Measurements from ENCODE around the gene ZNF568. TPM values are rescaled to one million over a fixed set of nuclear protein-coding genes. Genes with fewer than 3 reads are reported as not detected.

ZNF568 gene
- polyA plus RNA-seq, 1 of the 3 experiments (the other 2 are of a cell fraction): 5.5 TPM

GRCh38 chr19:37007587-37008220 lies 91.6 kb downstream of the ZNF568 start (continued):
- no peak for TF ChIP-seq GATA2 (CRISPR knock-in tag; IDR thresholded peaks at IDR 0.05)
- no peak for TF ChIP-seq EZH2phosphoT487 (IDR thresholded peaks at IDR 0.05; ENCODE audit: borderline replicate concordance, low read depth)
- TF ChIP-seq MXI1 (IDR thresholded peaks at IDR 0.05; ENCODE audit: low read depth, low read length): no peak
- TF ChIP-seq, protein P1, sequence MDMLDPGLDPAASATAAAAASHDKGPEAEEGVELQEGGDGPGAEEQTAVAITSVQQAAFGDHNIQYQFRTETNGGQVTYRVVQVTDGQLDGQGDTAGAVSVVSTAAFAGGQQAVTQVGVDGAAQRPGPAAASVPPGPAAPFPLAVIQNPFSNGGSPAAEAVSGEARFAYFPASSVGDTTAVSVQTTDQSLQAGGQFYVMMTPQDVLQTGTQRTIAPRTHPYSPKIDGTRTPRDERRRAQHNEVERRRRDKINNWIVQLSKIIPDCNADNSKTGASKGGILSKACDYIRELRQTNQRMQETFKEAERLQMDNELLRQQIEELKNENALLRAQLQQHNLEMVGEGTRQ (IDR thresholded peaks at IDR 0.05; ENCODE audit: borderline replicate concordance, low read depth, low read length): no peak
- TF ChIP-seq MEF2A (IDR thresholded peaks at IDR 0.05; ENCODE audit: borderline replicate concordance, low read depth): no peak

DNA sequence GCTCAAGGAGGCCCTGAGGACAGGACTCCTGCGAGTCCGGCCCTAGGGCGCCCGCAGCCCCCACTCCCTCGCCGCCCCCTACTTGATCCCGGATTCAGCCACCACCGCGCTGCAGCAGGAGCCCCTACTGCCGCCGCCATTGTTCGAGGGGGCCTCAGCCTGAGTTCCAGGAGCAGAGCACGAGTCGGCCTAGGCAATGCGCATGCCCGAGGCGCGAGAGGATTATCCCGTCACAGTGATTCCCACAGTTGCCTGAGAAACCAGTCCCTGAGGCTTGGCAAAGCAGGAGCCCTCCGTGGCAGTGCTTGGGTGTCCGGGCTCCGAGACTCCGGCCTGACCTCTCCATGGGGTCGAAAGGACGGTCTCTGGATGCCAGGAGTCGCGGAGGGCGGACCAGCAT lies 93.7 kb downstream of the ZNF568 start:
- H4K20me1 ChIP-seq (ENCODE audit: insufficient read depth): no peaks in the 10 kb centered on the region
- ChIA-PET CTCF (no interaction called here), POLR2A (no interaction called here)
- 61% methylated on average over 14 of the region's 28 CpGs for WGBS (ENCODE audit: low lambda C conversion rate)
- H3K9me2 ChIP-seq: no peaks in the 10 kb centered on the region
- no peak overlapping the region for H3K4me3 ChIP-seq (ENCODE audit: low read depth in 2 of 2, low read length in 1 of 2)
- no peaks in the 10 kb centered on the region for H3F3A ChIP-seq (replicated peaks; ENCODE audit: insufficient read depth)
- no peak overlapping the region for H2AFZ ChIP-seq (ENCODE audit: low read depth)
- TF ChIP-seq RCOR1 (IDR thresholded peaks at IDR 0.05; ENCODE audit: low read length): no peak
- H3K4me2 ChIP-seq: no peak overlapping the region
- H3K4me1 ChIP-seq (ENCODE audit: control insufficient read depth in 1 of 2, insufficient read depth in 2 of 2, low read depth in 1 of 2, low read length in 1 of 2): no peaks in the 10 kb centered on the region
- H3K9me3 ChIP-seq: no peaks in the 10 kb centered on the region
- H3K9ac ChIP-seq: no peak overlapping the region
- H3K27me3 ChIP-seq (ENCODE audit: insufficient read depth): no peaks in the 10 kb centered on the region
- no peak overlapping the region for H3K27ac ChIP-seq (ENCODE audit: low read depth in 2 of 2, low read length in 1 of 2)
- DNase-seq: no peak
- no peaks in the 10 kb centered on the region for H3K79me2 ChIP-seq (ENCODE audit: insufficient read depth)
- H3K36me3 ChIP-seq (replicated peaks in 1 of 2; ENCODE audit: control insufficient read depth in 1 of 2, insufficient read depth in 2 of 2, low read length in 1 of 2): no peaks in the 10 kb centered on the region

DNA sequence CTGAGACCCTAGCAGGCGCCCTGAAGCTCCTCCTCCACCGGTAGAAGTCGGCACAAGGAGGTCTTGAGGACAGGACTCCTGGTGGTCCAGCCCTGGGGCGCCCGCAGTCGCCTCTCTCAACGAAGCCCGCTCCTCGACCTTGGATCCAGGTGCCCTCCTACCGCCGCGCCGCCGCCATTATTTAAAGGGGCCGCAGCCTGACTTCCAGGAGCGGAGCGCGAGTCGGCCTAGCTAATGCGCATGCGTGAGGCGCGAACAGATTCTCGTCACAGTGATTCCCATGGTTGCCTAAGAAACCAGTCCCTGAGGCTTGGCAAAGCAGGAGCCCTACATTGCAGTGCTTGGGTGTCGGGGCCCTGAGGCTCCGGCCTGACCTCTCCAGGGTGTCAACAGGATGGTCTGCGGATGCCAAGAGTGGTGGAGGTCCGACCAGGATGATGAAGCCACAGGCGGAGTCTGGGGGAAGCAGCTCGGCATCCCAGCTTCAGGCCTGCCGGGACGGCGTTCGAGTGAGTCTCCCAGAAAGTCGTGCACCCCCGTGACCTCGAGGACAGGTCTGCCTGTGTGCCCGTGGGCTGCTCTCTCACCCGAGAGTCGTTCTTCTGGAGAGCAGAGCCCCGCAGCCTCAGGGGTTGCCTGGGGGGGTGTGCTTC lies 96.1 kb downstream of the ZNF568 start:
- Histone ChIP-seq H2AFZ (ENCODE audit: low read depth) (no peak overlapping the region), H3K9me2 (no peaks in the 10 kb centered on the region), H3K9me3 (no peaks in the 10 kb centered on the region), H3K27ac (ENCODE audit: low read depth in 2 of 2, low read length in 1 of 2) (no peak overlapping the region), H3K79me2 (ENCODE audit: insufficient read depth) (no peaks in the 10 kb centered on the region), H3F3A (replicated peaks; ENCODE audit: insufficient read depth) (no peaks in the 10 kb centered on the region), H3K4me3 (ENCODE audit: low read depth in 2 of 2, low read length in 1 of 2) (no peak overlapping the region), H3K4me2 (no peak overlapping the region), H3K9ac (no peak overlapping the region), H3K27me3 (ENCODE audit: insufficient read depth) (no peaks in the 10 kb centered on the region), H3K4me1 (ENCODE audit: control insufficient read depth in 1 of 2, insufficient read depth in 2 of 2, low read depth in 1 of 2, low read length in 1 of 2) (no peaks in the 10 kb centered on the region), H4K20me1 (ENCODE audit: insufficient read depth) (no peaks in the 10 kb centered on the region), H3K36me3 (replicated peaks in 1 of 2; ENCODE audit: control insufficient read depth in 1 of 2, insufficient read depth in 2 of 2, low read length in 1 of 2) (no peaks in the 10 kb centered on the region)
- TF ChIP-seq MAX (IDR thresholded peaks at IDR 0.05; ENCODE audit: low read depth) (no peak), FOXM1 (IDR thresholded peaks at IDR 0.05; ENCODE audit: low read depth) (no peak), RCOR1 (IDR thresholded peaks at IDR 0.05; ENCODE audit: low read length) (no peak), TEAD4 (IDR thresholded peaks at IDR 0.05; ENCODE audit: borderline replicate concordance, insufficient read depth) (no peak)
- 67% methylated on average over 41 of the region's 41 CpGs for WGBS (ENCODE audit: low lambda C conversion rate)
- DNase-seq: no peak
- POLR2A ChIA-PET: no interaction called here
- CTCF ChIA-PET: no interaction called here

All from SK-N-SH (cell line).